AG04450 (cell line): ENCODE measurements around the gene ATP7A. TPM values are rescaled to one million over a fixed set of nuclear protein-coding genes. Genes with fewer than 3 reads are reported as not detected.

Source experiments
- CTCF ChIA-PET: fragments of 300-600, 350-600 bp; formaldehyde crosslinking; extraction: SDS; loops from one replicate; lab custom pipeline; 2022; ENCODE audit warnings: antibody characterized with exemption, inconsistent platforms; lab: Charles Lee
- POLR2A ChIA-PET: fragments of 350-600 bp; formaldehyde crosslinking; extraction: SDS; loops from one replicate; lab custom pipeline; 2021; ENCODE audit warnings: antibody characterized with exemption, inconsistent platforms; lab: Yijun Ruan, JAX
- DNase-seq: peaks from one replicate; pipeline ENCODE4 v3.0.0-alpha.2; 2011; ENCODE audit warnings: low read depth, low spot score
- H3K27ac ChIP-seq: one replicate; pipeline ENCODE4 v1.5.1; 2012; ENCODE audit warnings: low read depth, low read length, control low read depth
- H3K27me3 ChIP-seq: one replicate; pipeline ENCODE4 v1.6.0; 2012; ENCODE audit warnings: low read length; ENCODE audit not compliant: control insufficient read depth, insufficient read depth
- H3K4me3 ChIP-seq: 2 replicates; pipeline ENCODE4 v1.5.1; 2011; ENCODE audit warnings: mild to moderate bottlenecking, low read depth, low read length, control low read depth
- H3K9me3 ChIP-seq: 2 replicates; pipeline ENCODE4 v1.5.1; 2012; ENCODE audit warnings: low read length; ENCODE audit not compliant: control insufficient read depth, insufficient read depth
- CTCF ChIP-seq: IDR thresholded peaks from 2 replicates; pipeline ENCODE4 v1.5.1; 2011; ENCODE audit warnings: low read depth, low read length, control low read depth, inconsistent platforms
- polyA plus RNA-seq: library from polyadenylated mRNA; depleted of rRNA; stranded (reverse); fragments of >200 nt; gene quantifications from 2 replicates; pipeline ENCODE4 v1.2.3, GENCODE V29; 2011

Gene ATP7A
- polyA plus RNA-seq, 1 experiment: 18.5 TPM

- TF ChIP-seq CTCF: no peak
- CTCF ChIA-PET: no interaction called here
Measured at GRCh38 chrX:77925764-77926163, 15.3 kb downstream of the ATP7A start.

GRCh38 chrX:77930581-77930980, 20.1 kb downstream of the ATP7A start:
- ChIA-PET CTCF (interaction anchor here (1.4 kb wide), 1 partner anchor 95 kb away, joined by 4 read pairs; no protein-coding TSS in a partner anchor), POLR2A (no interaction called here)
- Histone ChIP-seq H3K27me3 (no peaks in the 10 kb centered on the region), H3K4me3 (no peak overlapping the region), H3K9me3 (no peaks in the 10 kb centered on the region), H3K27ac (no peak overlapping the region)
- no peak for DNase-seq
- no peak for TF ChIP-seq CTCF

More at GRCh38 chrX:77925764-77926163, 15.3 kb downstream of the ATP7A start:
- POLR2A ChIA-PET: no interaction called here
- no peak for DNase-seq
- no peak overlapping the region for H3K4me3 ChIP-seq
- no peaks in the 10 kb centered on the region for H3K27me3 ChIP-seq
- H3K9me3 ChIP-seq: no peaks in the 10 kb centered on the region
- no peak overlapping the region for H3K27ac ChIP-seq

GRCh38 chrX:77935886-77936285, 25.4 kb downstream of the ATP7A start:
- no peak for DNase-seq
- ChIA-PET POLR2A (no interaction called here), CTCF (no interaction called here)
- no peaks in the 10 kb centered on the region for H3K9me3 ChIP-seq
- H3K27ac ChIP-seq: no peak overlapping the region
- H3K27me3 ChIP-seq: no peaks in the 10 kb centered on the region
- TF ChIP-seq CTCF: no peak
- H3K4me3 ChIP-seq: no peak overlapping the region

GRCh38 chrX:77936299-77936698, 25.8 kb downstream of the ATP7A start:
- no peak for DNase-seq
- no peak overlapping the region for H3K4me3 ChIP-seq
- no peaks in the 10 kb centered on the region for H3K27me3 ChIP-seq
- CTCF ChIA-PET: no interaction called here
- H3K27ac ChIP-seq: no peak overlapping the region
- no peaks in the 10 kb centered on the region for H3K9me3 ChIP-seq
- POLR2A ChIA-PET: no interaction called here
- TF ChIP-seq CTCF: no peak

GRCh38 chrX:77937291-77937690, 26.8 kb downstream of the ATP7A start:
- H3K9me3 ChIP-seq: no peaks in the 10 kb centered on the region
- ChIA-PET POLR2A (no interaction called here), CTCF (no interaction called here)
- H3K4me3 ChIP-seq: no peak overlapping the region
- no peak for TF ChIP-seq CTCF
- peak overlapping the region; percentile 57 for H3K27ac ChIP-seq
- peak; percentile 18 for DNase-seq
- no peaks in the 10 kb centered on the region for H3K27me3 ChIP-seq
